ENCODE data around the gene GPR3. TPM values are rescaled to one million over a fixed set of nuclear protein-coding genes. Genes with fewer than 3 reads are reported as not detected.

GPR3 gene
- total and polyA plus RNA-seq, 2 donors from 2014 or later: 0.38 to 0.77 TPM

DNA sequence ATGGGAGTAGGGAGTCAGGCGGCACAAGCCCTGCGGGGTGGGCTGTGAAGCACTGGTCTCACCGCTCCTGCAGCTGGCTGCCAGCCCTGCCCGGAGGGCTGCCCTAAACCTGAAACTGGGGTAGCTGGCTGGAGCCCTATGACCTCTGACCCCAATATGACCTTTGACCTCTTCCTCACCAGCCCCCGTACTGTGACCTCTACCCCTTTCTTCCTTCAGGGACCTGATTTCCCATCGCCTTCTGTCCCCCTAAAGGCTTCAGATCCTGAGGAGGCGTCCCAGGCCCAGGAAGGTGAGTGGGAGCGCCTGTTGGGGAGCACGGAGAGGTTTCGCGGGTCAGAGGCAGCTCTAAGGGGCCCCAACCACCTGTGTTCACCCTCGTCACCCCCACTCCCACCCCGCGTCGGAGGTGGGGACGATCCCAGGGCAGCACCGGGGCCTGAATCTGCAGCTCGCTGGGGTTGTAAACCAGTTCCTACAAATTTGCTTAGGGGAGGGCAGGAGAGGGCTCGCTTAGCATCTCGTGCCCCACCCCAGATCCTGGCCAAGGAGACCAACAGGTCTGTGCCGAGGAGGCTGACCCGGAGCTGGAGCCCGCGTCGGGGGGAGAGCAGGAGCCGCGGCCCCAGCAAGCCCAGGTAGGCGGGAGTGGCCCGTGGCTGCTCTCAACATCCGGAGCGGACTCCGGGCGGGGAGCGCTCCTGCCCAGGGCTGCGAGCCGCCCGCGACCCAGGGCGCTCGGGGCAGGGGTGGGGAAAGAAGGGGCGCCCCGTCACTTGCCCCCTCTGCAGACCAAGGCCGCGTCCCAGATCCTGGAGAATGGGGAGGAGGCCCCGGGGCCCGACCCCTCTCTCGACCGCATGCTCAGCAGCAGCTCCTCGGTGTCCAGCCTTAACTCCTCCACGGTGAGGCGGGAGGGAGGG lies 43.3 kb upstream of the GPR3 start:
- intact Hi-C loops (cut with DNase I): no loop called here
- FAIRE-seq: no peak
- H3K4me3 ChIP-seq (ENCODE audit: low read length in 3 of 3): peak overlapping the region in 1 of 3 donors; percentile 44

GRCh38 chr1:27349784-27350662 lies 42.4 kb upstream of the GPR3 start:
- Histone ChIP-seq H3K9ac (ENCODE audit: low read length in 3 of 3) (no peak overlapping the region), H3K36me3 (ENCODE audit: control insufficient read depth in 2 of 3, insufficient read depth in 3 of 3, low read length in 3 of 3) (no peaks in the 10 kb centered on the region), H3K27ac (ENCODE audit: low read depth in 2 of 2, low read length in 2 of 2) (no peak overlapping the region), H3K4me3 (ENCODE audit: low read length in 3 of 3) (peak overlapping the region in 1 of 3 donors; percentile 19), H3K4me1 (ENCODE audit: control insufficient read depth in 2 of 3, insufficient read depth in 2 of 3, low read depth in 1 of 3, low read length in 3 of 3) (peaks cover 0 to 17% (median 5%) of the 10 kb centered on the region in 3 donors), H3K9me3 (ENCODE audit: control insufficient read depth in 2 of 3, insufficient read depth in 1 of 3, low read length in 3 of 3) (no peaks in the 10 kb centered on the region), H3K27me3 (ENCODE audit: control insufficient read depth, insufficient read depth, low read length) (no peaks in the 10 kb centered on the region)
- intact Hi-C loops (cut with DNase I): no loop called here
- no peak for FAIRE-seq
- TF ChIP-seq CTCF (IDR thresholded peaks at IDR 0.05; ENCODE audit: borderline replicate concordance, extremely low read depth, insufficient read depth): no peak
- DNase-seq: peak; percentile 79 to 90 (median 86)

More for the DNA sequence above, 43.3 kb upstream of the GPR3 start:
- H3K9ac ChIP-seq (ENCODE audit: low read length in 3 of 3): peak overlapping the region in 1 of 3 donors; percentile 51
- H3K9me3 ChIP-seq (ENCODE audit: control insufficient read depth in 2 of 3, insufficient read depth in 1 of 3, low read length in 3 of 3): no peaks in the 10 kb centered on the region
- H3K36me3 ChIP-seq (ENCODE audit: control insufficient read depth in 2 of 3, insufficient read depth in 3 of 3, low read length in 3 of 3): no peaks in the 10 kb centered on the region
- H3K27me3 ChIP-seq (ENCODE audit: control insufficient read depth, insufficient read depth, low read length): no peaks in the 10 kb centered on the region
- peak; percentile 72 to 87 (median 78) for DNase-seq
- TF ChIP-seq CTCF (IDR thresholded peaks at IDR 0.05; ENCODE audit: borderline replicate concordance, extremely low read depth, insufficient read depth): no peak
- peaks cover 0 to 17% (median 5%) of the 10 kb centered on the region in 3 donors for H3K4me1 ChIP-seq (ENCODE audit: control insufficient read depth in 2 of 3, insufficient read depth in 2 of 3, low read depth in 1 of 3, low read length in 3 of 3)
- H3K27ac ChIP-seq (ENCODE audit: low read depth in 2 of 2, low read length in 2 of 2): no peak overlapping the region

GRCh38 chr1:27350663-27351540 lies 41.5 kb upstream of the GPR3 start:
- DNase-seq: peak; percentile 67 to 88 (median 86)
- FAIRE-seq: no peak
- peaks cover 0 to 3% (median 0%) of the 10 kb centered on the region in 3 donors for H3K36me3 ChIP-seq (ENCODE audit: control insufficient read depth in 2 of 3, insufficient read depth in 3 of 3, low read length in 3 of 3)
- peak overlapping the region in 1 of 3 donors; percentile 37 for H3K4me3 ChIP-seq (ENCODE audit: low read length in 3 of 3)
- no peak overlapping the region for H3K27ac ChIP-seq (ENCODE audit: low read depth in 2 of 2, low read length in 2 of 2)
- no peaks in the 10 kb centered on the region for H3K9me3 ChIP-seq (ENCODE audit: control insufficient read depth in 2 of 3, insufficient read depth in 1 of 3, low read length in 3 of 3)
- no peak overlapping the region for H3K9ac ChIP-seq (ENCODE audit: low read length in 3 of 3)
- no peak for TF ChIP-seq CTCF (IDR thresholded peaks at IDR 0.05; ENCODE audit: borderline replicate concordance, extremely low read depth, insufficient read depth)
- H3K4me1 ChIP-seq (ENCODE audit: control insufficient read depth in 2 of 3, insufficient read depth in 2 of 3, low read depth in 1 of 3, low read length in 3 of 3): peaks cover 0 to 17% (median 5%) of the 10 kb centered on the region in 3 donors
- intact Hi-C loops (cut with DNase I): no loop called here
- H3K27me3 ChIP-seq (ENCODE audit: control insufficient read depth, insufficient read depth, low read length): no peaks in the 10 kb centered on the region
